Kidney (tissue), 14 donors: ENCODE measurements around the gene CISTR. TPM values are rescaled to one million over a fixed set of nuclear protein-coding genes. Genes with fewer than 3 reads are reported as not detected.

ENCODE experiments used
- DNase-seq, 5 donors: peaks; one replicate each; pipeline ENCODE4 v3.0.0-alpha.2; 2013 to 2020
- FAIRE-seq: peaks from 2 replicates; lab custom pipeline; 2012; peaks lifted over from hg19 to GRCh38; lab: Jason Lieb, UNC
- H3K27ac ChIP-seq, 2 donors: one replicate each; pipeline ENCODE4 v1.7.0; 2013; ENCODE audit warnings: low read depth in 2 of 2, low read length in 2 of 2, inconsistent platforms in 1 of 2
- H3K27me3 ChIP-seq: one replicate; pipeline ENCODE4 v1.7.1; 2013; ENCODE audit warnings: low read length, inconsistent platforms; ENCODE audit not compliant: control insufficient read depth, insufficient read depth
- H3K36me3 ChIP-seq, 3 donors: one replicate each; pipeline versions ENCODE4 v1.7.0 to v1.7.1; 2013; ENCODE audit warnings: low read length in 3 of 3, control low read depth in 1 of 3, inconsistent platforms in 1 of 3; ENCODE audit not compliant: insufficient read depth in 3 of 3, control insufficient read depth in 2 of 3
- H3K4me1 ChIP-seq, 3 donors: one replicate each; pipeline versions ENCODE4 v1.7.0 to v1.7.1; 2013; ENCODE audit warnings: low read length in 3 of 3, inconsistent platforms in 1 of 3, low read depth in 1 of 3; ENCODE audit not compliant: control insufficient read depth in 2 of 3, insufficient read depth in 2 of 3
- H3K4me3 ChIP-seq, 3 donors: one replicate each; pipeline versions ENCODE4 v1.7.0 to v1.8.1; 2013; ENCODE audit warnings: low read length in 3 of 3, control low read depth in 1 of 3, inconsistent platforms in 1 of 3
- H3K9ac ChIP-seq, 3 donors: one replicate each; pipeline versions ENCODE4 v1.7.0 to v1.7.1; 2013; ENCODE audit warnings: low read length in 3 of 3, control low read depth in 1 of 3, inconsistent platforms in 1 of 3
- H3K9me3 ChIP-seq, 3 donors: one replicate each; pipeline versions ENCODE4 v1.7.0 to v1.7.1; 2013; ENCODE audit warnings: low read length in 3 of 3, control low read depth in 1 of 3, inconsistent platforms in 1 of 3; ENCODE audit not compliant: control insufficient read depth in 2 of 3, insufficient read depth in 1 of 3
- intact Hi-C: fragments of 100-400 bp; cut with DNase I; formaldehyde crosslinking; loops from one replicate; pipeline ENCODE4 v1.11.1; 2022
- polyA plus RNA-seq: library from polyadenylated mRNA; stranded (reverse); fragments of 350-450 nt; fragmentation: Illumina TruSeq; extraction: RNeasy Lipid Tissue Mini Kit (QIAGEN cat#74804); gene quantifications from one replicate; pipeline ENCODE4 v1.2.3, GENCODE V29; 2014; ENCODE audit warnings: low read depth, low replicate concordance; ENCODE audit not compliant: insufficient read depth
- total RNA-seq: library from RNA; stranded (reverse); fragmentation: NEBNext Ultra II Directional; extraction: Animal tissue kit (Norgen Biotek cat#: 25700); gene quantifications from one replicate; pipeline ENCODE4 v1.2.1, GENCODE V29; 2021
- TF ChIP-seq, protein P1 (sequence below): IDR thresholded peaks from 3 replicates; pipeline ENCODE4 v1.5.1; 2012; ENCODE audit warnings: mild to moderate bottlenecking, moderate library complexity, borderline replicate concordance; ENCODE audit not compliant: insufficient read depth; ENCODE audit errors: extremely low read depth
- donor health status: control.
- donor health status: control.
- donor health status: control.
- donor health status: control.
- donor health status: control.
- donor health status: DM: yes; HTN: yes; CAD: no.
- donor health status: Normal renal cell carcinoma (clear cell type).

Gene CISTR
- total and polyA plus RNA-seq, 2 donors from 2014 or later, result not detected

GRCh38 chr12:53727310-53728041, 24.3 kb downstream of the CISTR start, which contains the start of gene CALCOCO1:
CALCOCO1 (minus strand) TSS chr12:53727452; CDS start chr12:53725242, 2,210 bp downstream.
- peak; percentile 97 to 99 (median 99) for DNase-seq
- Histone ChIP-seq H3K4me1 (peaks cover 4 to 10% (median 4%) of the 10 kb centered on the region in 3 donors), H3K27me3 (no peaks in the 10 kb centered on the region), H3K4me3 (peak within 1 kb of the TSS; percentile 96 to 98 (median 98)), H3K9ac (peak within 1 kb of the TSS; percentile 77 to 98 (median 94)), H3K27ac (peak within 1 kb of the TSS; percentile 26 to 35), H3K36me3 (peaks cover 7 to 19% (median 11%) of the 10 kb centered on the region in 3 donors), H3K9me3 (no peaks in the 10 kb centered on the region)
- intact Hi-C loops, result no loop called here
- peak; percentile 95 for FAIRE-seq
- TF ChIP-seq, protein P1, sequence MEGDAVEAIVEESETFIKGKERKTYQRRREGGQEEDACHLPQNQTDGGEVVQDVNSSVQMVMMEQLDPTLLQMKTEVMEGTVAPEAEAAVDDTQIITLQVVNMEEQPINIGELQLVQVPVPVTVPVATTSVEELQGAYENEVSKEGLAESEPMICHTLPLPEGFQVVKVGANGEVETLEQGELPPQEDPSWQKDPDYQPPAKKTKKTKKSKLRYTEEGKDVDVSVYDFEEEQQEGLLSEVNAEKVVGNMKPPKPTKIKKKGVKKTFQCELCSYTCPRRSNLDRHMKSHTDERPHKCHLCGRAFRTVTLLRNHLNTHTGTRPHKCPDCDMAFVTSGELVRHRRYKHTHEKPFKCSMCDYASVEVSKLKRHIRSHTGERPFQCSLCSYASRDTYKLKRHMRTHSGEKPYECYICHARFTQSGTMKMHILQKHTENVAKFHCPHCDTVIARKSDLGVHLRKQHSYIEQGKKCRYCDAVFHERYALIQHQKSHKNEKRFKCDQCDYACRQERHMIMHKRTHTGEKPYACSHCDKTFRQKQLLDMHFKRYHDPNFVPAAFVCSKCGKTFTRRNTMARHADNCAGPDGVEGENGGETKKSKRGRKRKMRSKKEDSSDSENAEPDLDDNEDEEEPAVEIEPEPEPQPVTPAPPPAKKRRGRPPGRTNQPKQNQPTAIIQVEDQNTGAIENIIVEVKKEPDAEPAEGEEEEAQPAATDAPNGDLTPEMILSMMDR, result no peak

DNA sequence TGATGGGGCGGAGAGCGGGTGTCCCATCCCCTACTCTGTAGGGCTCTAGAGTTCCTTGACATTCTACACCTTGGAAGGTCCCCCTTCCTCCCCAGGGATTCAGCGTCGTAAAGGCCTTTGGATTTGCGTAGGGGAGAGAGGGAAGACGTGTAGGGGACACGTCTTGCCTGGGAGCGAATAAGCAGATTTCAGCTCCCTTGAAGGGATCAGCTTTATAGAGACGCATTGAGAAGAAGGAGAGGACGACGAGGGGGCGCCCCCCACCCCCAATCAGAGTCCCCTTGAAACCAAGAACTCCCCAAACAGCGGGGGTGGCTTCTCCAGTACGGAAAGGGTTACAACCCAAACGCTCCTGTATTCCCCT, 24.9 kb downstream of the CISTR start:
- peak overlapping the region; percentile 26 to 35 for H3K27ac ChIP-seq
- FAIRE-seq, result no peak
- H3K9ac ChIP-seq, result peak overlapping the region; percentile 77 to 98 (median 94)
- H3K36me3 ChIP-seq, result peaks cover 7 to 24% (median 16%) of the 10 kb centered on the region in 3 donors
- H3K4me1 ChIP-seq, result peaks cover 4 to 10% (median 4%) of the 10 kb centered on the region in 3 donors
- no peaks in the 10 kb centered on the region for H3K9me3 ChIP-seq
- DNase-seq, result peak in 2 of 5 donors; percentile 59 to 73
- H3K4me3 ChIP-seq, result peak overlapping the region; percentile 96 to 98 (median 98)
- TF ChIP-seq, protein P1, result no peak
- intact Hi-C loops, result no loop called here
- no peaks in the 10 kb centered on the region for H3K27me3 ChIP-seq

DNA sequence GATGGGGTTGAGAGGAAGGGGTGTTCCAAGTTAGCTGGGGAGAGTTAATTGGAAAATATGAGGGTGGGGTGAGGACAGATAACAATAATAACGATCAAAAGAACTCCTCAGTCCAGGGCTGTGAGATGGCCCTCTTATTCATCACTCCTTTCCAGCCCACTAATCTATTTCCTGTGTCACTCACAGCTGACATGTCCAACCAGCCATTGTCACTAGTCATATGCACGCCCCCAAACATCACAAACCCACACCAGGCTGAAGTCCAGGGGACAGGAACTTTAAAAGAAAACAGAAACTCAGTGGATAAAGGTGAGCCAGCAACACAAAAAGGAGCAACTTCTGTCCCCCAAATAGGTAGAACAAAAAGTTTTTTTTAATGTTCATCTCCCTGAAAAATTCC, 25.4 kb downstream of the CISTR start:
- H3K9ac ChIP-seq, result peak overlapping the region in 2 of 3 donors; percentile 94 to 98
- peaks cover 7 to 29% (median 22%) of the 10 kb centered on the region in 3 donors for H3K36me3 ChIP-seq
- peak overlapping the region; percentile 96 to 98 (median 98) for H3K4me3 ChIP-seq
- FAIRE-seq, result no peak
- H3K27ac ChIP-seq, result no peak overlapping the region
- intact Hi-C loops, result no loop called here
- H3K27me3 ChIP-seq, result no peaks in the 10 kb centered on the region
- DNase-seq, result no peak
- peaks cover 4 to 10% (median 4%) of the 10 kb centered on the region in 3 donors for H3K4me1 ChIP-seq
- TF ChIP-seq, protein P1, result no peak
- H3K9me3 ChIP-seq, result no peaks in the 10 kb centered on the region
